Measurements from ENCODE around the gene SRGAP3. TPM values are rescaled to one million over a fixed set of nuclear protein-coding genes. Genes with fewer than 3 reads are reported as not detected.

SRGAP3 gene
- total RNA-seq, 1 experiment from 2014 or later: 3.0 TPM

GRCh38 chr3:9071936-9072666 lies 177.3 kb downstream of the SRGAP3 start:
- in situ Hi-C loops (cut with HindIII; ENCODE audit: low pct_unique_long_range_greater_than_20kb, low sequenced_read_pairs): no loop called here

DNA sequence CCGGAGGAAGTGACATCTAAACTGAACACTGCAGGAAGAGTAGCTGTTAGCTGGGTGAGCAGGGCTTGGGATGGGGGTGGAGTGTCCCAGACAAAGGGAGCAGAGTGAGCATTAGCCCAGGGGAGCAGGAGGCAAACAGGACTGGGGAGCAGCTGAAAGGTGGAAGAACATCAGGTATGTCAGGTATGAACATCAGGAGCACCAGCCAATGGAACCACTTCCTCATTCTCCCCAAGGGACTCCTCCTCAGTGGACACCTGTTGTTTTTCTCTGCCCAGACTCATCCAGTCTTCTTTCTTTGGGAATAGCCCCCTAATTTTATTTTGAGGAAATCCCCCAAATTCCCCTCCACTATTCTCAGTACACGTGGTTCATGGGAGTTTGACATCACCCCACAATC lies 178.5 kb downstream of the SRGAP3 start:
- in situ Hi-C loops (cut with HindIII; ENCODE audit: low pct_unique_long_range_greater_than_20kb, low sequenced_read_pairs): no loop called here
- no peak for DNase-seq (ENCODE audit: low read depth, low spot score)

More at GRCh38 chr3:9071936-9072666, 177.3 kb downstream of the SRGAP3 start:
- no peak for DNase-seq (ENCODE audit: low read depth, low spot score)

- no peak for DNase-seq (ENCODE audit: low read depth, low spot score)
- in situ Hi-C loops (cut with HindIII; ENCODE audit: low pct_unique_long_range_greater_than_20kb, low sequenced_read_pairs): no loop called here
Observed at GRCh38 chr3:9069971-9070370, 179.5 kb downstream of the SRGAP3 start.

DNA sequence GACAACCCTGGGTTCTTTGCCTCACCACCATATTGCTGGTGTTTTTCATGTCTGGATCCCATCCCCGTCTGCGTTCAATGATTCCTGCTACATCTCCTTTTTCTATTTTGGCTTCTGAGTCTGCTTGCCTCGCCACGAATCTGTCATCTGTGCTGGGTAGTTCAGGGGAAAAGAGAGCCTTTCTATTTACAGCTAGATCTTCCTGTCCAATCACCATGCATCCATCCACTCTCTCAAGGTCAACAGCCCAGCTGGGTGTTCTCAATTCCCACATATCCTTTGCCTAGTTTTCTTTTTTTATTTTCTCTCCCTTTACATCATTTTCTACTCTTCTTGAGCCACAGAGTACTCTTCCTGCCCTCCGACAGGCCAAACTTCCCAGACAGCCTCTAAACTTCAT lies 181.4 kb downstream of the SRGAP3 start:
- DNase-seq (ENCODE audit: low read depth, low spot score): no peak
- in situ Hi-C loops (cut with HindIII; ENCODE audit: low pct_unique_long_range_greater_than_20kb, low sequenced_read_pairs): no loop called here

DNA sequence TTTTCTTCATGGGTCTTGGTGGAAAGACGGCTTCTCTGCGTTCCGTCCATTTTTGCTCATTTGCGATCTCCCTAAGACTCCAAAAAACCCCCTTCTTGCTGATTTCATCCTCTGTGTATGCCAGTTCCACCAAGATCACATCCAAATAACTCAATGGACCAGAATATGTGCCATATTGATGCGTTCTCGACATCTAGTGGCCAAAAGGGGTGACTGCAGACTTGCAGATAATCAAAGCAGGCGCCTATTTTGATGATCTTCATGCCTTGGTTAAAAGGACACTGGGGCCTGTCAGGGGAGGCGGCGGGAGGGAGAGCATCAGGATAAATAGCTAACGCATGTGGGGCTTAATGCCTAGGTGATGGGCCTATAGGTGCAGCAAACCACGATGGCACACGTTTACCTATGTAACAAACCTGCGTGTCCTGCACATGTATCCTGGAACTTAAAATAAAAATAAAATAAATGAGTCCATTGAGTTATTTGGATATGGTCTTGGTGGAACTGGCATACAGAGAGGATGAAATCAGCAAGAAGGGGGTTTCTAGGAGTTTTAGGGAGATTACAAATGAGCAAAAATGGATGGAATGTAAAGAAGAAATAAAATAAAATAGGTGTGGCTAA lies 182.0 kb downstream of the SRGAP3 start:
- peak; percentile 81 for DNase-seq (ENCODE audit: low read depth, low spot score)
- in situ Hi-C loops (cut with HindIII; ENCODE audit: low pct_unique_long_range_greater_than_20kb, low sequenced_read_pairs): no loop called here

- in situ Hi-C loops (cut with HindIII; ENCODE audit: low pct_unique_long_range_greater_than_20kb, low sequenced_read_pairs): no loop called here
Observed at GRCh38 chr3:9066775-9067174, 182.7 kb downstream of the SRGAP3 start.

GRCh38 chr3:9066141-9066540 lies 183.3 kb downstream of the SRGAP3 start:
- in situ Hi-C loops (cut with HindIII; ENCODE audit: low pct_unique_long_range_greater_than_20kb, low sequenced_read_pairs): no loop called here
- no peak for DNase-seq (ENCODE audit: low read depth, low spot score)

More at GRCh38 chr3:9066775-9067174, 182.7 kb downstream of the SRGAP3 start:
- no peak for DNase-seq (ENCODE audit: low read depth, low spot score)

DNA sequence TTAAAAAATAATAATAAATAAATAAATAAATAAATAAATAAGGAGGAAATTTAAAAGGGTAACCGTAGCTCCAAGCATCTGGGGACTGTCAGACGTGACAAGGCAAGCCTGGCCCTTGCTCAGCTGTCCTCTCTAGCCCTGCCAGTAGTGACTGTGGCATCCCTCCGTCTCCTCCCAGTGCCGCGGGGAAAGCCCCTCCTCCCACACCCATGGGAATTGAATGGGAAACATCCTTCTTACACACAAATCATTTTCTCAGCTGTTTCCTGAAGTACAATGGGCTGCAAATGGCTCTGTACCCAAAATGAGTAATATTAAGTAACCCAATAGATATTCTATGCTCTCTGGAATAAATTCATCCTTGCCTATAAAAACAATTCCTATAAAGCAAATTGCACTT lies 184.6 kb downstream of the SRGAP3 start:
- no peak for DNase-seq (ENCODE audit: low read depth, low spot score)
- in situ Hi-C loops (cut with HindIII; ENCODE audit: low pct_unique_long_range_greater_than_20kb, low sequenced_read_pairs): no loop called here

DNA sequence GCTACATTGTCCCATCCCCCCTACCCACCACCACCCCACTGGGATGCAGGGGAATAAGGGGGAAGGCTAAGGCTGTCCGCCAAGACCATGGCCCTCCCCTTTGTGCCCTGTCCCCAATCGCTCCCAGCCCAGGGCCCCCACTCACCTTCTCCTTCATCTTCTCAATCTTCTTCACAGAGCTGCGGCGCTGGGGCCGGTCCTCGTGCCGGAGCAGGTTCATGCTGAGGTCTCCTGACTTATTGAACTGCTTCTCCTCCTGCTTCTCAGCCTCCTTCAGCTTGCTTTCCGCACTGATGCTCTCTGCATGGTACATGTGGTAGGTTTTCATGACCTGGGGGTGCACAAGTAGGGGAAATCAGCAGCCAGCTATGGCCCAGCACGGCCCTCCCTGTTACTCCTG lies 185.2 kb downstream of the SRGAP3 start:
- in situ Hi-C loops (cut with HindIII; ENCODE audit: low pct_unique_long_range_greater_than_20kb, low sequenced_read_pairs): no loop called here
- DNase-seq (ENCODE audit: low read depth, low spot score): no peak

DNA sequence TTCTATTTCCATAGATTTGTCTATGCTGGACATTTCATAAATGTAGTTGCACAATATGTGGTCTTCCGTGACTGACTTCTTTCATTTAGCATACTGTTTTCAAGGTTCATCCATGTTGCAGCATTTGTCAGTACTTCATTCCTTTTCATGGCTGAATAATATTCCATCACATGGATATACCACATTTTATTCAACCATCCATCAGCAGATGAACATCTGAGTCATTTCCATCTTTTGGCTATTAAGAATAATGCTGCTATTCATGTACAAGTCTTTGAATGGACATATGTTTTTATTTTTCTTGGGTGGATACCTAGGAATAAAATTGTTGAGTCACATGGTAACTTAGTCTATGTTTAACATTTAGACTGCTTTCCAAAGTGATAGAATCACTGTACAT lies 186.9 kb downstream of the SRGAP3 start:
- no peak for DNase-seq (ENCODE audit: low read depth, low spot score)
- in situ Hi-C loops (cut with HindIII; ENCODE audit: low pct_unique_long_range_greater_than_20kb, low sequenced_read_pairs): no loop called here

GRCh38 chr3:9061634-9062033 lies 187.8 kb downstream of the SRGAP3 start:
- no peak for DNase-seq (ENCODE audit: low read depth, low spot score)
- in situ Hi-C loops (cut with HindIII; ENCODE audit: low pct_unique_long_range_greater_than_20kb, low sequenced_read_pairs): no loop called here

- no peak for DNase-seq (ENCODE audit: low read depth, low spot score)
- in situ Hi-C loops (cut with HindIII; ENCODE audit: low pct_unique_long_range_greater_than_20kb, low sequenced_read_pairs): no loop called here
Observed at GRCh38 chr3:9059489-9060400, 189.7 kb downstream of the SRGAP3 start.

GRCh38 chr3:9056581-9056980 lies 192.9 kb downstream of the SRGAP3 start:
- no peak for DNase-seq (ENCODE audit: low read depth, low spot score)
- in situ Hi-C loops (cut with HindIII; ENCODE audit: low pct_unique_long_range_greater_than_20kb, low sequenced_read_pairs): no loop called here

- in situ Hi-C loops (cut with HindIII; ENCODE audit: low pct_unique_long_range_greater_than_20kb, low sequenced_read_pairs): no loop called here
- DNase-seq (ENCODE audit: low read depth, low spot score): no peak
Observed at GRCh38 chr3:9047452-9048346, 201.7 kb downstream of the SRGAP3 start.

GRCh38 chr3:9045371-9045770 lies 204.1 kb downstream of the SRGAP3 start:
- in situ Hi-C loops (cut with HindIII; ENCODE audit: low pct_unique_long_range_greater_than_20kb, low sequenced_read_pairs): no loop called here
- no peak for DNase-seq (ENCODE audit: low read depth, low spot score)

DNA sequence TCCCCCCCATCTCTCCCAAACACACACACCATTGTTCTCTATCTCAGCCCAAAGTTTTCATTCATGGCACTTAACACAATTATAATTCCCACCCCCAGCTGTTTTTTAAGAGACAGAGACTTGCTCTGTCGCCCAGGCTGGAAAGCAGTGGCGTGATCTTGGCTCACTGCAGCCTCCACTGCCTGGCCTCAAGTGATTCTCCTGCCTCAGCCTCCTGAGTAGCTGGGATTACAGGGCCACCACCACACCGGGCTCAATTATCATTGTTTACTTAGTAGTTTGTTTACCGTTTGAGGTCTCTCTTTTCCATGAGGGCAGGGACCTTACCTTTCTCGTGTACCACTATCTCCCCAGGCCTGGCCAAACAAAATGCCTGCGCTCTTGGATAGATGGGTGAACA lies 206.4 kb downstream of the SRGAP3 start:
- no peak for DNase-seq (ENCODE audit: low read depth, low spot score)
- in situ Hi-C loops (cut with HindIII; ENCODE audit: low pct_unique_long_range_greater_than_20kb, low sequenced_read_pairs): no loop called here

DNA sequence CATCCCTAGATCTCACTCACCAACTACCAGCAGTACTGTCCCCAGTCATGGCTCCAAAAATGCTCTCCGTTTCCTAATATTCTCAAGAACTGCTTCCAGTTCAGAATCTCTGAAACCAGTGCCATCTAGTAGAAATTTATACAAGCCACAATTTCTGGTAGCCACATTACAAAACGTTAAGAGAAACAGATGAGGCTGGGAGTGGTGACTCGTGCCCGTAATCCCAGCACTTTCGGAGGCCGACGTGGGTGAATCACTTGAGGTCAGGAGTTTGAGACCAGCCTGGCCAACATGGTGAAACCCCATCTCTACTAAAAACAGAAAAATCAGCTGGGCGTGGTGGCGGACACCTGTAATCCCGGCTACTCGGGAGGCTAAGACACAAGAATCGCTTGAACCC lies 207.8 kb downstream of the SRGAP3 start:
- in situ Hi-C loops (cut with HindIII; ENCODE audit: low pct_unique_long_range_greater_than_20kb, low sequenced_read_pairs): no loop called here
- no peak for DNase-seq (ENCODE audit: low read depth, low spot score)

All from SK-MEL-5 (cell line).